GM19467 (cell line): ENCODE results near the gene DONSON.

Source experiments
- ATAC-seq: cut with Tn5 transposase; IDR thresholded peaks from one replicate; pipeline ENCODE4 v1.9.1; 2021; ENCODE audit warnings: mild to moderate bottlenecking, moderate library complexity; ENCODE audit not compliant: unreplicated experiment

The DONSON gene

DNA sequence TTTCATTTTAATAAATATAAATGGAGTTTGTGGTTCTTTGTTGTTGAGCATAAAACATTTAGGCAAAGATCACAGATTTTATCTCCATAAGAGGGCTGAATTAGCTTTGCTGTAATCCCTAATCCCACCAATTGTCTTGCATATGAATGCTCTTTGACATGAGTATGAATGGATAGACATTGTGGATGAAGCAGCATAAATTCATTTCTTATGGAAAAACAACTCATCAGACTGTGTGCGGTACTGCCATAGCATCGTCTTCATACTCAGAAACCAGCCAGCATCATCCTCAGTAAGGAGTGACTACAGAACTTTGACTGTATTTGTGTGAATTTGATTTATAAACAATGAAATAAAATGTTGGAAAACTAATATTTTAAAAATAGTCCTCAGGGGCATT is 26.1 kb downstream of the DONSON start:
- ATAC-seq, result no peak

DNA sequence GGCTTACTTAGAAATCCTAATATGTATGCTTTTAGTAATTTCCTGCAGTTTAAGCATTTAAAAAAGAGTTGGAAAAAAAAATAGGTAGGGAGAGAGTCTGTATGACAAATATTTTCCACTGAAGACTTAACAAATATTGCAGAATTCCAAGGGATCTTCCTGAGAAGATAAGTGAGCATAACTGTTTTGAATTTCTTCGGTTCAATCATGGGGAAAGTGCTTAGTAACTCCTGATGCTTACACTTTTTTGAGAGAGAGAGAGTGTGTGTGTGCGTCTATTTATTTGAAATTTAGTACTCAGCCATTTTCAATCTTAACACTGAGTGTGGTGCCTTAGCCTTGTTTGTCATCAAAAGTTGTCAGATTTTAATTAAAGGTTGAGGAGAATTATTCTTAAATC is 27.1 kb downstream of the DONSON start:
- no peak for ATAC-seq

DNA sequence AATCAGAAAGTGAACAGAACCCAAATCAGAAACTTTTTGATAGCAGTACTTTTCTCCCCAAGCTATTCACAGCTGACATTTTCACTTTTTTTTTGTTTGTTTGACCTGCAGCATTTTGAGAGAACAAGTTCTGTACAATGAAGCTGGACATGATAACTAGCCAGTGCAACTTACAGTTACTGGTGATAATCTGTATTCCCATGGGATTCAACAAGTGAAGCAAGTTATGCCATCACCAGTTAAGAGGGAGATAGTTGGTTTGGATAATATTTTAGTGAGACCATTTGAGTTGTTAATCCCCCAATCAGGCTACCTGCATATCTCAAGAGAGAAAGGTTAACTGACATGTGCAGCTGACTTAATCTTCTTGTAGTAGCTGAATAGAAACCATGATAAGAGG is 27.5 kb downstream of the DONSON start:
- ATAC-seq, result no peak

DNA sequence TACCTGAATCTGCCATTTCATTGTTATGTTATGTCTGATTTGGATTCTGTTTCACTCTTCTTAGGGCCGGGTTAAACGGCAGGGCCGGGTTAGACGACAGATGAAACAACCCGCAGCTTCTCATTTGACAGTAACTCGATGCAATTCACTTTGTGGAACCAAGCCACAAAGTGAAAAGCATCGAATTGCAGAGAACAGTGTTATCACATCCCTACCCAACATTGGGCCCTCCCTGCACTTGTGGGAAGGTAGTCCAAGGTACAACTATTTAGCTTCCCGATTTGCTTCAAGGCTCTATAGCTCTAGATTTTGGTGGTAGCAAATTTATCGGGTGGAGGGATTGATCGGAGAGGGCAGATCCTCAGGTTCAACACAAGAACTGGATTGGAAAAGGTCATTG is 28.7 kb downstream of the DONSON start:
- no peak for ATAC-seq

DNA sequence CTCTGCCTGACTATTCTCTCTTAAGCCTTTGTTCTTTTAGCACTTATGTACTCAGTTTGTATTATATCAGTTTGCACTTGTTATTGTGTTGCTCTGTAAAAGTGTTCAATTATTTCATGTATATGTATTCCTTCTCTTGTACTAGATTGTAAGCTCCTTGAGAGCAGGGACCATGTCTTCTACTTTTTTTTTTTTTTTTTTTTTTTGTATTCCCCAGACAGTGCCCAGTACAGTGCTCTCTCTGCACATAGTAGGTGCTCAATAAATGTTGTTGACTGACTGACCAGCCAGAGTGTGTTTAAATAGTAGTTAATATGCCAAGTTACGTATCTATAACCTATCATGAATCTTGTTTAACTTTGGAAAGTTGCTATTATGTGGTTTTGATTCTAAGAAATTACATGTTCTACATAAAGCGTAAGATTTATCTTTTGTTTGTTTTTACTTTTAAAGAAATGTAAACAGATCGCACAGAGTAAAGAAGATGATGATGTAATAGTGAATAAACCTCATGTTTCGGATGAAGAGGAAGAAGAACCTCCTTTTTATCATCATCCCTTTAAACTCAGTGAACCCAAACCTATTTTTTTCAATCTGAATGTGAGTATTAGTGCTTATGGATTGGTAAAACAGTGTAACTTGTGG is 29.6 kb downstream of the DONSON start:
- ATAC-seq, result no peak

DNA sequence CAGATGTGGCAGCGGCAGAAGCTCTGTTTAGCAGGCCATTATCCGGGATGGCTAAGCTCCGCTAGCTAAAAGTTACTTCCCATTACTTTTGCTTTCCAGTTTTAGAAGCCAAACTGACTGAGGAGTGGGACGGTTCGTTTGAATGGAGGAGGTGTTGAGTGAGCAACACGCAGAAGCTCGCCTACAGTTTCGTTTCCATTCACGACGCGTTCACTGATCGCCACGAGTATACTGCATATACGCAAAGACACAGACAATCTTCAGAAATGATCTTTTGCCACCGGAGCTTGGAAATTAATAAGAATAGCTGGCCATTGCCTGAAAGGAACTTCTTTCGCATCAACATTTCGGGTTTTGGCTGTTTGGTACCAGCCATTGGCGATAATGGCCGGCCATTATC is 31.0 kb downstream of the DONSON start:
- ATAC-seq, result no peak

DNA sequence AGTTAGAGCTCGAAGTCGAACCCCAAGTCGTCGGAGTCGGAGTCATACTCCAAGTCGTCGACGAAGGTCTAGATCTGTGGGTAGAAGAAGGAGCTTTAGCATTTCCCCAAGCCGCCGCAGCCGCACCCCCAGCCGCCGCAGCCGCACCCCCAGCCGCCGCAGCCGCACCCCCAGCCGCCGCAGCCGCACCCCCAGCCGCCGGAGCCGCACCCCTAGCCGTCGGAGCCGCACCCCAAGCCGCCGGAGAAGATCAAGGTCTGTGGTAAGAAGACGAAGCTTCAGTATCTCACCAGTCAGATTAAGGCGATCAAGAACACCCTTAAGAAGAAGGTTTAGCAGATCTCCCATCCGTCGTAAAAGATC is 33.5 kb downstream of the DONSON start:
- ATAC-seq, result no peak

DNA sequence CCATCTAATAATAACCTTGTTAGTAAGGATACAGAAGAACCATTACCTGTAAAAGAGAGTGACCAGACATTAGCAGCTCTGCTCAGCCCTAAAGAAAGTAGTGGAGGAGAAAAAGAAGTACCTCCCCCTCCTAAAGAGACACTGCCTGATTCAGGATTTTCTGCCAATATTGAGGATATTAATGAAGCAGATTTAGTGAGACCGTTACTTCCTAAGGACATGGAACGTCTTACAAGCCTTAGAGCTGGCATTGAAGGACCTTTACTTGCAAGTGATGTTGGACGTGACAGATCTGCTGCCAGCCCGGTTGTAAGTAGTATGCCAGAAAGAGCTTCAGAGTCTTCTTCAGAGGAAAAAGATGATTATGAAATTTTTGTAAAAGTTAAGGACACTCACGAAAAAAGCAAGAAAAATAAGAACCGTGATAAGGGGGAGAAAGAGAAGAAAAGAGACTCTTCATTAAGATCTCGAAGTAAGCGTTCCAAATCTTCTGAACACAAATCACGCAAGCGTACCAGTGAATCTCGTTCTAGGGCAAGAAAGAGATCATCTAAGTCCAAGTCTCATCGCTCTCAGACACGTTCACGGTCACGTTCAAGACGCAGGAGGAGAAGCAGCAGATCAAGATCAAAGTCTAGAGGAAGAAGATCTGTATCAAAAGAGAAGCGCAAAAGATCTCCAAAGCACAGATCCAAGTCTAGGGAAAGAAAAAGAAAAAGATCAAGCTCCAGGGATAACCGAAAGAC is 34.1 kb downstream of the DONSON start:
- ATAC-seq, result no peak

DNA sequence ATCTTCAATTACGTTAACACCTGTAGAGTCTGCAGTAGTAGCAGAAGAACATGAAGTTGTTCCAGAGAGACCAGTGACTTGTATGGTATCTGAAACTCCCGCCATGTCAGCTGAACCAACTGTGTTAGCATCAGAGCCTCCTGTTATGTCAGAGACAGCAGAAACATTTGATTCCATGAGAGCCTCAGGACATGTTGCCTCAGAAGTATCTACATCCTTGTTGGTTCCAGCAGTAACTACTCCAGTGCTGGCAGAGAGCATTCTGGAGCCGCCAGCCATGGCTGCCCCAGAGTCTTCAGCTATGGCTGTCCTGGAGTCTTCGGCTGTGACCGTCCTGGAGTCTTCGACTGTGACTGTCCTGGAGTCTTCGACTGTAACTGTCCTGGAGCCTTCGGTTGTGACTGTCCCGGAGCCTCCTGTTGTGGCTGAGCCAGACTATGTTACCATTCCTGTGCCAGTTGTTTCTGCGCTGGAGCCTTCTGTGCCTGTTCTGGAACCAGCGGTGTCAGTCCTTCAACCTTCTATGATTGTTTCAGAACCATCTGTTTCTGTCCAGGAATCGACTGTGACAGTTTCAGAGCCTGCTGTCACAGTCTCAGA is 35.4 kb downstream of the DONSON start:
- no peak for ATAC-seq

DNA sequence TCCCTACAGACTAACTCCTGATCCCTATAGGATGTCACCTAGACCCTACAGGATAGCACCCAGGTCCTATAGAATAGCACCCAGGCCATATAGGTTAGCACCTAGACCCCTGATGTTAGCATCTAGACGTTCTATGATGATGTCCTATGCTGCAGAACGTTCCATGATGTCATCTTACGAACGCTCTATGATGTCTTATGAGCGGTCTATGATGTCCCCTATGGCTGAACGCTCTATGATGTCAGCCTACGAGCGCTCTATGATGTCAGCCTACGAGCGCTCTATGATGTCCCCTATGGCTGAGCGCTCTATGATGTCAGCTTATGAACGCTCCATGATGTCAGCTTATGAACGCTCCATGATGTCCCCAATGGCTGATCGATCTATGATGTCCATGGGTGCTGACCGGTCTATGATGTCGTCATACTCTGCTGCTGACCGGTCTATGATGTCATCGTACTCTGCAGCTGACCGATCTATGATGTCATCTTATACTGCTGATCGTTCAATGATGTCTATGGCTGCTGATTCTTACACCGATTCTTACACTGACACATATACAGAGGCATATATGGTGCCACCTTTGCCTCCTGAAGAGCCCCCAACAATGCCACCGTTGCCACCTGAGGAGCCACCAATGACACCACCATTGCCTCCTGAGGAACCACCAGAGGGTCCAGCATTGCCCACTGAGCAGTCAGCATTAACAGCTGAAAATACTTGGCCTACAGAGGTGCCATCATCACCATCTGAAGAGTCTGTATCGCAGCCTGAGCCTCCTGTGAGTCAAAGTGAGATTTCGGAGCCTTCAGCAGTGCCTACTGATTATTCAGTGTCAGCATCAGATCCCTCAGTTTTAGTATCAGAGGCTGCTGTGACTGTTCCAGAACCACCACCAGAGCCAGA is 36.1 kb downstream of the DONSON start:
- ATAC-seq, result no peak

DNA sequence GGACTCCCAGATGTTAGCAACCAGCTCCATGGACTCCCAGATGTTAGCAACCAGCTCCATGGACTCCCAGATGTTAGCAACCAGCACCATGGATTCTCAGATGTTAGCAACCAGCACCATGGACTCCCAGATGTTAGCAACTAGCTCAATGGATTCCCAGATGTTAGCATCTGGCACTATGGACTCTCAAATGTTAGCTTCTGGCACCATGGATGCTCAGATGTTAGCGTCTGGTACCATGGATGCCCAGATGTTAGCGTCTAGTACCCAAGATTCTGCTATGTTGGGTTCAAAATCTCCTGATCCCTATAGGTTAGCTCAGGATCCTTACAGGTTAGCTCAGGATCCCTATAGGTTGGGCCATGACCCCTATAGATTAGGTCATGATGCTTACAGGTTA is 36.8 kb downstream of the DONSON start:
- no peak for ATAC-seq

DNA sequence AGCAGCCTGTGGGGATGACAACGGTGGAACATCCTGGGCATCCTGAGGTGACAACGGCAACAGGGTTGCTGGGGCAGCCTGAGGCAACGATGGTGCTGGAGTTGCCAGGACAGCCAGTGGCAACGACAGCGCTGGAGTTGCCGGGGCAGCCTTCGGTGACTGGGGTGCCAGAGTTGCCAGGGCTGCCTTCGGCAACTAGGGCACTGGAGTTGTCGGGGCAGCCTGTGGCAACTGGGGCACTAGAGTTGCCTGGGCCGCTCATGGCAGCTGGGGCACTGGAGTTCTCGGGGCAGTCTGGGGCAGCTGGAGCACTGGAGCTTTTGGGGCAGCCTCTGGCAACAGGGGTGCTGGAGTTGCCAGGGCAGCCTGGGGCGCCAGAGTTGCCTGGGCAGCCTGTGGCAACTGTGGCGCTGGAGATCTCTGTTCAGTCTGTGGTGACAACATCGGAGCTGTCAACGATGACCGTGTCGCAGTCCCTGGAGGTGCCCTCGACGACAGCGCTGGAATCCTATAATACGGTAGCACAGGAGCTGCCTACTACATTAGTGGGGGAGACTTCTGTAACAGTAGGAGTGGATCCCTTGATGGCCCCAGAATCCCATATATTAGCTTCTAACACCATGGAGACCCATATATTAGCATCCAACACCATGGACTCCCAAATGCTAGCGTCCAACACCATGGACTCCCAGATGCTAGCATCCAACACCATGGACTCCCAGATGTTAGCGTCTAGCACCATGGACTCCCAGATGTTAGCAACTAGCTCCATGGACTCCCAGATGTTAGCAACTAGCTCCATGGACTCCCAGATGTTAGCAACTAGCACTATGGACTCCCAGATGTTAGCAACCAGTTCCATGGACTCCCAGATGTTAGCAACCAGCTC is 37.5 kb downstream of the DONSON start:
- ATAC-seq, result no peak

DNA sequence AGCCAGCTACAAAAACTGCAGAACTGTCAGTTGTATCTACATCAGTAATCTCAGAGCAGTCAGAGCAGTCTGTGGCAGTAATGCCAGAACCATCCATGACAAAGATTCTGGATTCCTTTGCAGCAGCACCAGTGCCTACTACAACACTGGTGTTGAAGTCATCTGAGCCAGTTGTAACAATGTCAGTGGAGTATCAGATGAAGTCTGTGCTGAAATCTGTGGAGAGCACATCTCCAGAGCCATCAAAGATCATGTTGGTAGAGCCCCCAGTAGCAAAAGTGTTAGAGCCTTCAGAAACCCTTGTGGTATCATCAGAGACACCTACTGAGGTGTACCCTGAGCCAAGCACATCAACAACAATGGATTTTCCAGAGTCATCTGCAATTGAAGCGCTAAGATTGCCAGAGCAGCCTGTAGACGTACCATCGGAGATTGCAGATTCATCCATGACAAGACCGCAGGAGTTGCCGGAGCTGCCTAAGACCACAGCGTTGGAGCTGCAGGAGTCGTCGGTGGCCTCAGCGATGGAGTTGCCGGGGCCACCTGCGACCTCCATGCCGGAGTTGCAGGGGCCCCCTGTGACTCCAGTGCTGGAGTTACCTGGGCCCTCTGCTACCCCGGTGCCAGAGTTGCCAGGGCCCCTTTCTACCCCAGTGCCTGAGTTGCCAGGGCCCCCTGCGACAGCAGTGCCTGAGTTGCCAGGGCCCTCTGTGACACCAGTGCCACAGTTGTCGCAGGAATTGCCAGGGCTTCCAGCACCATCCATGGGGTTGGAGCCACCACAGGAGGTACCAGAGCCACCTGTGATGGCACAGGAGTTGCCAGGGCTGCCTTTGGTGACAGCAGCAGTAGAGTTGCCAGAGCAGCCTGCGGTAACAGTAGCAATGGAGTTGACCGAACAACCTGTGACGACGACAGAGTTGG is 38.4 kb downstream of the DONSON start:
- ATAC-seq, result no peak

DNA sequence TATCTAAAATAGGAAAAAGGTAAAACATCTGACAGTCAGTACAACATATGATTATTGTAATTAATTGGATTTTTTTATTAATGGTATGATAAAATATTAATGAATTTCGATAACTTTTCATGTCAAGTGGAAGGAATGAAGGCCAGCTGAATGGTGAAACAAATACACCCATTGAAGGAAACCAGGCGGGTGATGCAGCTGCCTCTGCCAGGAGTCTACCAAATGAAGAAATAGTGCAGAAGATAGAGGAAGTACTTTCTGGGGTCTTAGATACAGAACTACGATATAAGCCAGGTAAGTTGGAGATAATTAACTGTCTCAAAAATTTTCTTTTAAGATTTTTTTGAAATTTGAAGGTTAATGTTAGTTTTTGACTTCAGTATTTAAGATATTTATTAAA is 42.4 kb downstream of the DONSON start:
- ATAC-seq, result no peak

DNA sequence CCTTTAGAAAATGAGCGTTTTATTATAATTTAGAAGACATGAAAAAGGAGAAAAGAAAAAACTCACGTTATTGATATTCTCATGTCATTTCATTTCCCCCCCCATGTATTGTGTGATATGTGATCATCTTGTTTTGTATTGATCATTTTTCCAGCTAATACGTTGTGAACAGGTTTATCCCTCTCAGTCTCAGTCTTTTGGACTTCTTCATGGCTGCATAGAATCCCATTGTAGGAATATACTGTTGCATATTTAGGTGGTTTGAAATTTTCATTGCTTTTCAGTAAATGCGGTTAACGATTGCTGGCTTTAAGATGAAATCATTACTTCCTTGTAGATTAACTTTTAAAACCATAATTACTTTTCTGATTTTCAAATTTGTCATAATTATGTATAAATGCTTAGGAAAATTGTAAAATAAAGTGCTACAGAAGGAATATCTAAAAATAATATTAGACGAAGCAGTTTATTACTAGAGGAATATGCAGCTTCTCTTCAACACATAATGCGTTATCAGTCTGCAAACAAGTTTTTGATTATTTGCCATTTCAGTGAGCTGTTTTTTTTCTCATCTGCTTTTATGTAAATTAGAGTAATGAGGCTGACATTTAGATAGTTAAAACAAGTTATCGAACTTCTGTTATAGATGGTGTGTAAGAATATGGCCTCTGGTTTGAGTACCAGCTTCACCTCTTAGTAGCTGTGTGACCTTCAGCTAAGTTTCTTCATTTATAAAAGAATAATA is 43.9 kb downstream of the DONSON start:
- no peak for ATAC-seq

DNA sequence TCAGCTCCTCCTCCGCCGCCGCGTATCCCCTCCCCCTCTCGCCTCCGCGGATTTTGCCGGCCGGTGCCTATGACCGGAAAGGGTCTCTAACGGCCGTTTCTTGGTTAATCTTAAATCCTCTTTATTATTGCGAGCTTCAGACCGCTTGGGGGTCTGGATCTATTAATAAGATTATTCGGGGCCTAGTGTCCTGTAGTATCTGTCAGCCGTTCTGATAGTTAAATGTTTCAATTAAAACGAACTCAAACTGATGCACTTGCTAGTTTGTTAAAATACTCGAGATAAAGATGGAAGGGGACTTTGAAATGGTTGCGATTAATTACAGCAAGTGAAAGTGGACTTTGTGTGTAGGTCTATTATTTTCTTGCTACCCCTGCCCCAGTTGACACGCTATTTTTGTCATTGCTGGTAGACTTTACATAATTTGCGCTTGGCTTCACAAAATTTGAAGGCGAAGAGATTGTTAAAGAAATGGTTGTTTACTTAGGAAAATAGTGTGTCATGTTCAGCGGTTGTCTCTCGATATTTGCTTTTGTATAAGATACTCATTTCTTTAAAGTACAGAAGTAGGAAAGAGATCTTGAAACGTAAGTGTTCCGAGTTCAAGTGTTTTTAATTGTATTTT is 44.9 kb downstream of the DONSON start:
- ATAC-seq, result peak; percentile 14

DNA sequence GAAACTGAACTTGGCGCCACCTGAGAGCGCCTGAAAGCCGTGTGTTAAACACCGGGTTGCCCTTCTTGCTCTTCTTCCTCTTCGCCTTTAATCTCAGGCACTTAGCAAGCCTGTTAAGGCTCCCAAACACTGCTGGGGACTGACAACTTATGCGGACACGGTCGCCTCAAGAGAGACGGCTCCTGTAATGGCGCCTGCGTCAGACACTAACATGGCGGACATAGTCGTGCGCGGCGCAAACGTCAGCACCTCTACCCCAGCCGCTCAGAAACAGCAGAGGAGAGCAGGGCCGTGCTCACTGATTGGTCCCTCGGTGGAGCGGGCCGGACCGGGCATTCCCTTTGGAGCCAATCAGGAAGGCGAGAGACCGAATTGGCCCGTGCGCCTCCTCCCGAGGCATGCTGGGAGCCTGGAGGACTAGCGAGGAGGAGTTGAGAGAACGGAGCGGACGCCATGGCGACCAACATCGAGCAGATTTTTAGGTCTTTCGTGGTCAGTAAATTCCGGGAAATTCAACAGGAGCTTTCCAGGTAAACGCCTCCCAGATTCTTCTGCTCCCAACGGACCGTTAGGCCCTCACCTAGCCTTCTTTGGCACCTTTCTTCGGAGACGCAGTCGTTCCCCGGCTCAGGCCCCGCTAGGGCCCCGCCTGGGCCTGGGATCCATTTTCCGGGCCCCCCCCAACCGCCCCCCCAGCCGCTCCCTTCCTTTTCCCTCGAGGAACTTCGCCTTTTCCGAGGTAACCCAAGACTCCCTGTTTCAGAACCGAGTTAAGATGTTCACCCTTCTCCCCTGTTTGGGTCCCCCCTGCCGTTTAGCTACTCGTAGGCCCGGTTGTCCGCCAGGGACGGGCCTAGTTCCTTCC is 45.6 kb downstream of the DONSON start, which contains the start of gene SON:
SON (plus strand) TSS at position 399 of the 865 bp plus-strand sequence; CDS start at position 454, 55 bp downstream.
- peak; percentile 94 for ATAC-seq
